ENCODE measurements around the gene CRNKL1. TPM values are rescaled to one million over a fixed set of nuclear protein-coding genes. Genes with fewer than 3 reads are reported as not detected.

Gene CRNKL1
- total and polyA plus RNA-seq, 12 donors, result 9.8 to 20.2 (median 17.7) TPM

GRCh38 chr20:20083807-20084206 lies 31.5 kb upstream of the CRNKL1 start:
- H3K36me3 ChIP-seq, result no peaks in the 10 kb centered on the region
- H3K9me3 ChIP-seq, result no peaks in the 10 kb centered on the region
- peaks cover 0 to 17% (median 5%) of the 10 kb centered on the region in 7 donors for H3K27me3 ChIP-seq
- ATAC-seq (peak in 6 of 8 donors; percentile 11 to 46 (median 32)), DNase-seq (no peak)
- intact Hi-C loops (cut with DNase I), result loop anchor here (1.0 to 10.0 kb wide), 11 partner anchors 54 to 511 kb away; no protein-coding TSS in a partner anchor
- 1 to 2% methylated on average over 3 of the region's 3 CpGs for WGBS, 2 donors
- TF ChIP-seq CTCF (IDR thresholded peaks at IDR 0.05), result peak; percentile 18 to 68 (median 55)
- H3K4me3 ChIP-seq, result peak overlapping the region in 2 of 10 donors; percentile 2 to 16
- H3K4me1 ChIP-seq, result peaks cover 0 to 28% (median 4%) of the 10 kb centered on the region in 9 donors
- H3K27ac ChIP-seq, result peak overlapping the region in 9 of 10 donors; percentile 64 to 87 (median 84)

GRCh38 chr20:20079102-20079784 lies 27.0 kb upstream of the CRNKL1 start:
- no peaks in the 10 kb centered on the region for H3K36me3 ChIP-seq
- ATAC-seq (no peak), DNase-seq (no peak)
- no peaks in the 10 kb centered on the region for H3K9me3 ChIP-seq
- TF ChIP-seq CTCF (IDR thresholded peaks at IDR 0.05), result no peak
- peaks cover 0 to 4% (median 0%) of the 10 kb centered on the region in 9 donors for H3K4me1 ChIP-seq
- H3K27me3 ChIP-seq, result peaks cover 0 to 16% (median 5%) of the 10 kb centered on the region in 7 donors
- H3K27ac ChIP-seq, result no peak overlapping the region
- WGBS, 2 donors, result 55% methylated on average over 5 of the region's 5 CpGs
- intact Hi-C loops (cut with DNase I), result loop anchor here in 2 of 10 donors (2.0 to 10.0 kb wide), 2 partner anchors 486 to 490 kb away; no protein-coding TSS in a partner anchor
- H3K4me3 ChIP-seq, result no peak overlapping the region

- no peak for TF ChIP-seq CTCF (IDR thresholded peaks at IDR 0.05)
- no peak overlapping the region for H3K4me3 ChIP-seq
- no peaks in the 10 kb centered on the region for H3K9me3 ChIP-seq
- intact Hi-C loops (cut with DNase I), result loop anchor here in 2 of 10 donors (2.0 to 10.0 kb wide), 2 partner anchors 487 to 491 kb away; no protein-coding TSS in a partner anchor
- H3K4me1 ChIP-seq, result no peaks in the 10 kb centered on the region
- WGBS, 2 donors, result 88 to 91% methylated on average over 4 of the region's 4 CpGs
- no peaks in the 10 kb centered on the region for H3K36me3 ChIP-seq
- DNase-seq (no peak), ATAC-seq (no peak)
- H3K27me3 ChIP-seq, result peaks cover 0 to 24% (median 5%) of the 10 kb centered on the region in 7 donors
- H3K27ac ChIP-seq, result no peak overlapping the region
Observed at GRCh38 chr20:20078041-20078440, 25.8 kb upstream of the CRNKL1 start.

GRCh38 chr20:20076297-20077065 lies 24.2 kb upstream of the CRNKL1 start:
- DNase-seq, result no peak
- H3K27me3 ChIP-seq, result peaks cover 0 to 21% (median 5%) of the 10 kb centered on the region in 7 donors
- H3K4me3 ChIP-seq, result no peak overlapping the region
- no peak overlapping the region for H3K27ac ChIP-seq
- 67 to 74% methylated on average over 9 of the region's 9 CpGs for WGBS, 2 donors
- peaks cover 0 to 7% (median 0%) of the 10 kb centered on the region in 9 donors for H3K4me1 ChIP-seq
- TF ChIP-seq CTCF (IDR thresholded peaks at IDR 0.05), result no peak
- ATAC-seq, result peak in 1 of 8 donors; percentile 52
- no peaks in the 10 kb centered on the region for H3K36me3 ChIP-seq
- no peaks in the 10 kb centered on the region for H3K9me3 ChIP-seq
- intact Hi-C loops (cut with DNase I), result loop anchor here in 1 of 10 donors (10.0 kb wide), 1 partner anchor 488 kb away; no protein-coding TSS in a partner anchor
